Tibial nerve (tissue), 4 donors: ENCODE measurements around the gene COPE. TPM values are rescaled to one million over a fixed set of nuclear protein-coding genes. Genes with fewer than 3 reads are reported as not detected.

Source experiments
- DNase-seq, 2 donors: peaks; one replicate each; pipeline ENCODE4 v3.0.0-alpha.2; 2019; ENCODE audit warnings: low spot score in 2 of 2
- H3K27ac ChIP-seq, 4 donors: fragments of 200-600 bp; sonication (generic) in 3 of 4; one replicate each; pipeline ENCODE4 v1.5.1; 2017 to 2019; ENCODE audit warnings: mild to moderate bottlenecking in 1 of 4
- H3K27me3 ChIP-seq, 2 donors: fragments of 200-600 bp; sonication (generic) in 1 of 2; one replicate each; pipeline versions ENCODE4 v1.5.1 to v1.6.0; 2017 to 2019
- H3K36me3 ChIP-seq, 3 donors: fragments of 200-600 bp; sonication (generic); one replicate each; pipeline ENCODE4 v1.5.1; 2018 to 2019
- H3K4me1 ChIP-seq, 4 donors: fragments of 200-600 bp; sonication (generic) in 3 of 4; one replicate each; pipeline ENCODE4 v1.5.1; 2017 to 2019
- H3K4me3 ChIP-seq, 4 donors: fragments of 200-600 bp; sonication (generic) in 3 of 4; one replicate each; pipeline ENCODE4 v1.5.1; 2017 to 2019; ENCODE audit warnings: mild to moderate bottlenecking in 1 of 4, moderate library complexity in 1 of 4
- H3K9me3 ChIP-seq, 4 donors: fragments of 200-600 bp; sonication (generic) in 3 of 4; one replicate each; pipeline ENCODE4 v1.5.1; 2017 to 2019
- CTCF ChIP-seq, 5 experiments: fragments of 200-600 bp in 3 of 5; fragments of 450-650 bp in 2 of 5; sonication (generic) in 3 of 5; IDR thresholded peaks; one replicate each; pipeline ENCODE4 v1.5.1; 2016 to 2019; ENCODE audit warnings: antibody characterized with exemption in 5 of 5, mild to moderate bottlenecking in 3 of 5, moderate library complexity in 2 of 5
- EP300 ChIP-seq, 2 donors: sonication (generic); formaldehyde crosslinking; IDR thresholded peaks; one replicate each; pipeline ENCODE4 v1.6.1; 2017; ENCODE audit warnings: antibody characterized with exemption in 2 of 2, mild to moderate bottlenecking in 1 of 2
- POLR2A ChIP-seq, 2 donors: fragments of 450-650 bp; IDR thresholded peaks; one replicate each; pipeline ENCODE4 v1.6.1; 2017; ENCODE audit warnings: antibody characterized with exemption in 2 of 2, mild to moderate bottlenecking in 2 of 2, moderate library complexity in 2 of 2
- WGBS, 2 donors: methylation state at CpG; one replicate each; pipeline ENCODE4 v1.1.5; 2018; 5-methylcytosine and 5-hydroxymethylcytosine counted together
- total RNA-seq, 4 donors: library from RNA; depleted of rRNA; stranded (reverse); fragments of >200 nt; gene quantifications; one replicate each; pipeline ENCODE4 v1.1.0, GENCODE V29; 2016

COPE gene
- total RNA-seq, 4 donors from 2014 or later = 151 to 266 (median 183) TPM

DNA sequence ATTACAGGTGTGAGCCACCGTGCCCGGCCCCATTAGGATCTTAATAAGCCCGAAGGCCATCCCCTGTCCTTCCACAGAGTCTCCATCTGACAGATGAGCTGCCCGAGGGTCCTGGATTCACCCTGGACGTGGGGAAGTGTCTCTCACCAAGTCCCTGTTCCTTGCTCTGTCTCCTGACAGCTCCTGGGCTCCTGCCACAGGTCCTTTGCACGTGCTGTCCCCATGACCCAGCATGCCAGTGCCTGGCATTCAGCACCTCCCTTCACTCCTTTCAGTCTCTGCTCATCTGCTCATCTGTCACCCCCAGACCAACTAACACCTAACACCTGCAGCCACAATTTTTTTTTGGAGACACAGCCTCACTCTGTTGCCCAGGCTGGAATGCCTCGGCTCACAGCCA is 37.7 kb downstream of the COPE start:
- DNase-seq = no peak
- no peaks in the 10 kb centered on the region for H3K27me3 ChIP-seq
- H3K27ac ChIP-seq = no peak overlapping the region
- TF ChIP-seq EP300 (IDR thresholded peaks at IDR 0.05) (no peak), CTCF (IDR thresholded peaks at IDR 0.05) (no peak), POLR2A (IDR thresholded peaks at IDR 0.05) (no peak)
- WGBS, 2 donors = 91 to 92% methylated on average over 7 of the region's 7 CpGs
- peaks cover 0 to 73% (median 3%) of the 10 kb centered on the region in 3 donors for H3K36me3 ChIP-seq
- H3K4me1 ChIP-seq = no peaks in the 10 kb centered on the region
- peaks cover 0 to 9% (median 0%) of the 10 kb centered on the region in 4 donors for H3K9me3 ChIP-seq
- no peak overlapping the region for H3K4me3 ChIP-seq

- no peak for TF ChIP-seq CTCF (IDR thresholded peaks at IDR 0.05)
- TF ChIP-seq EP300 (IDR thresholded peaks at IDR 0.05) = no peak
- no peak for TF ChIP-seq POLR2A (IDR thresholded peaks at IDR 0.05)
- H3K36me3 ChIP-seq = peaks cover 0 to 83% (median 3%) of the 10 kb centered on the region in 3 donors
- no peak overlapping the region for H3K27ac ChIP-seq
- WGBS, 2 donors = 74 to 76% methylated on average over 13 of the region's 13 CpGs
- no peaks in the 10 kb centered on the region for H3K27me3 ChIP-seq
- DNase-seq = no peak
- no peaks in the 10 kb centered on the region for H3K4me1 ChIP-seq
- peaks cover 0 to 10% (median 0%) of the 10 kb centered on the region in 4 donors for H3K9me3 ChIP-seq
- H3K4me3 ChIP-seq = no peak overlapping the region
Observed at GRCh38 chr19:18879579-18880373, 39.4 kb downstream of the COPE start.

- no peak for DNase-seq
- Histone ChIP-seq H3K36me3 (peaks cover 0 to 89% (median 3%) of the 10 kb centered on the region in 3 donors), H3K27ac (no peak overlapping the region), H3K4me3 (no peak overlapping the region), H3K4me1 (no peaks in the 10 kb centered on the region), H3K27me3 (no peaks in the 10 kb centered on the region), H3K9me3 (peaks cover 0 to 10% (median 0%) of the 10 kb centered on the region in 4 donors)
- WGBS, 2 donors = 93 to 94% methylated on average over 25 to 34 of the region's 34 CpGs
- TF ChIP-seq POLR2A (IDR thresholded peaks at IDR 0.05) (no peak), CTCF (IDR thresholded peaks at IDR 0.05) (no peak), EP300 (IDR thresholded peaks at IDR 0.05) (no peak)
Observed at GRCh38 chr19:18878858-18879578, 40.2 kb downstream of the COPE start.

- Histone ChIP-seq H3K27ac (no peak overlapping the region), H3K36me3 (peaks cover 0 to 81% (median 3%) of the 10 kb centered on the region in 3 donors), H3K4me3 (no peak overlapping the region), H3K27me3 (no peaks in the 10 kb centered on the region), H3K4me1 (no peaks in the 10 kb centered on the region), H3K9me3 (peaks cover 0 to 10% (median 0%) of the 10 kb centered on the region in 4 donors)
- TF ChIP-seq EP300 (IDR thresholded peaks at IDR 0.05) = no peak
- TF ChIP-seq CTCF (IDR thresholded peaks at IDR 0.05) = no peak
- no peak for TF ChIP-seq POLR2A (IDR thresholded peaks at IDR 0.05)
- no peak for DNase-seq
- 90 to 94% methylated on average over 22 to 25 of the region's 25 CpGs for WGBS, 2 donors
Observed at GRCh38 chr19:18878058-18878797, 41.0 kb downstream of the COPE start.
